H9 (cell line): ENCODE data around the gene GAREM2. TPM values are rescaled to one million over a fixed set of nuclear protein-coding genes. Genes with fewer than 3 reads are reported as not detected.

Source experiments
- DNase-seq: peaks from one replicate; pipeline ENCODE4 v3.0.0-alpha.2; 2017
- H2AFZ ChIP-seq: one replicate; pipeline ENCODE4 v1.6.1; 2013; ENCODE audit warnings: mild to moderate bottlenecking, low read length, control low read depth, moderate library complexity
- H2AK5ac ChIP-seq: 2 replicates; pipeline ENCODE4 v1.6.1; 2013; ENCODE audit warnings: low read length, control low read depth, mixed read lengths; ENCODE audit not compliant: insufficient read length
- H2BK120ac ChIP-seq: one replicate; pipeline ENCODE4 v1.6.1; 2013; ENCODE audit warnings: low read depth, mild to moderate bottlenecking, low read length, control low read depth, inconsistent platforms; ENCODE audit not compliant: poor library complexity, severe bottlenecking
- H2BK12ac ChIP-seq: 2 replicates; pipeline ENCODE4 v1.6.1; 2013; ENCODE audit warnings: low read length, control low read depth, mixed read lengths, low read depth; ENCODE audit not compliant: insufficient read length
- H2BK15ac ChIP-seq: 2 replicates; pipeline ENCODE4 v1.6.1; 2013; ENCODE audit warnings: low read depth, low read length, control low read depth
- H2BK20ac ChIP-seq: one replicate; pipeline ENCODE4 v1.6.1; 2013; ENCODE audit warnings: low read depth, mild to moderate bottlenecking, low read length, control low read depth, inconsistent platforms; ENCODE audit not compliant: poor library complexity, severe bottlenecking
- H2BK5ac ChIP-seq: 2 replicates; pipeline ENCODE4 v1.6.1; 2013; ENCODE audit warnings: low read length, control low read depth, mixed read lengths; ENCODE audit not compliant: insufficient read length
- H3K14ac ChIP-seq: 2 replicates; pipeline ENCODE4 v1.6.1; 2013; ENCODE audit warnings: low read length, control low read depth; ENCODE audit not compliant: insufficient read depth
- H3K18ac ChIP-seq: 2 replicates; pipeline ENCODE4 v1.6.1; 2013; ENCODE audit warnings: low read depth, mild to moderate bottlenecking, mixed read lengths, low read length, control low read depth; ENCODE audit not compliant: insufficient read length
- H3K23ac ChIP-seq: 2 replicates; pipeline ENCODE4 v1.6.1; 2013; ENCODE audit warnings: low read length, control low read depth, mixed read lengths, low read depth; ENCODE audit not compliant: insufficient read length
- H3K23me2 ChIP-seq: 2 replicates; pipeline ENCODE4 v1.6.1; 2013; ENCODE audit warnings: low read depth, mild to moderate bottlenecking, mixed read lengths, low read length, control low read depth; ENCODE audit not compliant: insufficient read length, poor library complexity, severe bottlenecking
- H3K27ac ChIP-seq: 2 replicates; pipeline ENCODE4 v1.5.1; 2013; ENCODE audit warnings: low read length, control low read depth, mixed read lengths, low read depth; ENCODE audit not compliant: insufficient read length
- H3K27me3 ChIP-seq: 2 replicates; pipeline ENCODE4 v1.6.1; 2013; ENCODE audit warnings: low read length, control low read depth, inconsistent platforms; ENCODE audit not compliant: insufficient read depth
- H3K4ac ChIP-seq: 2 replicates; pipeline ENCODE4 v1.6.1; 2013; ENCODE audit warnings: low read depth, mild to moderate bottlenecking, control low read depth, inconsistent platforms, low read length, moderate library complexity
- H3K4me1 ChIP-seq: 2 replicates; pipeline ENCODE4 v1.6.1; 2013; ENCODE audit warnings: low read length, control low read depth, inconsistent platforms; ENCODE audit not compliant: insufficient read depth
- H3K4me2 ChIP-seq: 2 replicates; pipeline ENCODE4 v1.6.1; 2013; ENCODE audit warnings: low read length, control low read depth, mixed read lengths; ENCODE audit not compliant: insufficient read length, insufficient read depth
- H3K56ac ChIP-seq: 2 replicates; pipeline ENCODE4 v1.6.1; 2013; ENCODE audit warnings: low read depth, mild to moderate bottlenecking, mixed read lengths, low read length, control low read depth; ENCODE audit not compliant: insufficient read length
- H3K79me1 ChIP-seq: 2 replicates; pipeline ENCODE4 v1.6.1; 2013; ENCODE audit warnings: low read depth, mild to moderate bottlenecking, moderate library complexity, low read length, control low read depth, inconsistent platforms; ENCODE audit not compliant: insufficient read depth, poor library complexity, severe bottlenecking
- H3K79me2 ChIP-seq: 2 replicates; pipeline ENCODE4 v1.6.1; 2013; ENCODE audit warnings: low read length, control low read depth, inconsistent platforms; ENCODE audit not compliant: insufficient read depth
- H3K9ac ChIP-seq: 2 replicates; pipeline ENCODE4 v1.6.1; 2013; ENCODE audit warnings: low read length, control low read depth, mixed read lengths; ENCODE audit not compliant: insufficient read length; ENCODE audit errors: extremely low read depth
- H3K9me3 ChIP-seq: one replicate; pipeline ENCODE4 v1.6.1; 2013; ENCODE audit warnings: low read depth, low read length, inconsistent platforms; ENCODE audit not compliant: control insufficient read depth
- H3T11ph ChIP-seq: one replicate; pipeline ENCODE4 v1.6.1; 2013; ENCODE audit warnings: mild to moderate bottlenecking, low read length, control low read depth, inconsistent platforms
- H4K20me1 ChIP-seq: one replicate; pipeline ENCODE4 v1.6.1; 2013; ENCODE audit not compliant: control insufficient read depth, insufficient read length, insufficient read depth
- H4K5ac ChIP-seq: 2 replicates; pipeline ENCODE4 v1.6.1; 2013; ENCODE audit warnings: low read depth, mild to moderate bottlenecking, mixed read lengths, low read length, control low read depth; ENCODE audit not compliant: insufficient read length
- H4K8ac ChIP-seq: replicated peaks from 2 replicates; pipeline ENCODE4 v1.6.1; 2013; ENCODE audit warnings: low read length, control low read depth, mixed read lengths, low read depth; ENCODE audit not compliant: insufficient read length
- H4K91ac ChIP-seq: 2 replicates; pipeline ENCODE4 v1.6.1; 2013; ENCODE audit warnings: low read depth, mild to moderate bottlenecking, moderate library complexity, mixed read lengths, low read length, control low read depth; ENCODE audit not compliant: insufficient read length
- H3K27ac Mint-ChIP-seq, 3 experiments: 2 replicates in 2 of 3; 3 replicates in 1 of 3; pipeline ENCODE4 v1.8.0; 2020 to 2021; ENCODE audit warnings: mixed read lengths in 3 of 3, mild to moderate bottlenecking in 1 of 3, moderate library complexity in 1 of 3
- H3K27me3 Mint-ChIP-seq: 2 replicates; pipeline ENCODE4 v1.8.0; 2021; ENCODE audit warnings: low read depth, mild to moderate bottlenecking, moderate library complexity, mixed read lengths
- H3K36me3 Mint-ChIP-seq, 3 experiments: 2 replicates in 2 of 3; 3 replicates in 1 of 3; pipeline ENCODE4 v1.8.0; 2020 to 2021; ENCODE audit warnings: low read depth in 3 of 3, mixed read lengths in 3 of 3; ENCODE audit not compliant: insufficient read depth in 1 of 3
- H3K4me1 Mint-ChIP-seq, 2 experiments: 2 replicates each; pipeline ENCODE4 v1.8.0; 2020; ENCODE audit warnings: mixed read lengths in 2 of 2
- H3K4me3 Mint-ChIP-seq, 2 experiments: 2 replicates in 1 of 2; 3 replicates in 1 of 2; pipeline ENCODE4 v1.8.0; 2020 to 2021; ENCODE audit warnings: mild to moderate bottlenecking in 2 of 2, mixed read lengths in 2 of 2, moderate library complexity in 1 of 2
- H3K9me3 Mint-ChIP-seq, 2 experiments: 2 replicates in 1 of 2; 3 replicates in 1 of 2; pipeline ENCODE4 v1.8.0; 2020; ENCODE audit warnings: mild to moderate bottlenecking in 2 of 2, mixed read lengths in 2 of 2, moderate library complexity in 1 of 2
- CTCF ChIP-seq: fragments of 200-600 bp; sonication (generic); conservative IDR thresholded peaks from 3 replicates; pipeline ENCODE4 v1.8.0; 2021; ENCODE audit warnings: antibody characterized with exemption, mild to moderate bottlenecking
- WGBS: extraction: QIAGEN DNeasy Blood & Tissue Kit; methylation state at CpG from one replicate; pipeline ENCODE4 v1.1.7; 2013; ENCODE audit warnings: missing lambda C conversion rate, low lambda C conversion rate, mixed read lengths; ENCODE audit not compliant: insufficient read length; ENCODE audit errors: extremely low coverage; 5-methylcytosine and 5-hydroxymethylcytosine counted together
- total RNA-seq: library from RNA; stranded (reverse); gene quantifications from 2 replicates; pipeline ENCODE4 v1.2.1, GENCODE V29; 2021

GAREM2 gene
- total RNA-seq, 1 experiment from 2014 or later = 14.4 TPM

- no peak for TF ChIP-seq CTCF
- Histone ChIP-seq H2BK120ac (no peak overlapping the region), H2BK12ac (no peak overlapping the region), H3K79me2 (no peaks in the 10 kb centered on the region), H2AFZ (no peak overlapping the region), H2BK20ac (no peak overlapping the region), H3K56ac (no peak overlapping the region), H2BK5ac (no peak overlapping the region), H4K91ac (no peak overlapping the region), H3T11ph (no peak overlapping the region), H3K9me3 (no peaks in the 10 kb centered on the region), H4K20me1 (no peaks in the 10 kb centered on the region), H3K79me1 (no peaks in the 10 kb centered on the region), H3K14ac (no peak overlapping the region), H3K4me2 (no peak overlapping the region), H2AK5ac (no peak overlapping the region), H4K8ac (no peak overlapping the region), H4K5ac (no peak overlapping the region), H2BK15ac (no peak overlapping the region), H3K23me2 (no peaks in the 10 kb centered on the region), H3K18ac (no peak overlapping the region), H3K23ac (no peak overlapping the region), H3K4me1 (no peaks in the 10 kb centered on the region), H3K27me3 (no peaks in the 10 kb centered on the region), H3K9ac (no peak overlapping the region), H3K4ac (no peak overlapping the region), H3K27ac (no peak overlapping the region)
- no peaks in the 10 kb centered on the region for H3K9me3 Mint-ChIP-seq
- peaks cover 7 to 62% (median 38%) of the 10 kb centered on the region in 3 experiments; a peak in 5 of 7 replicates for H3K36me3 Mint-ChIP-seq
- no peaks in the 10 kb centered on the region for H3K27me3 Mint-ChIP-seq
- no peak overlapping the region for H3K4me3 Mint-ChIP-seq
- H3K4me1 Mint-ChIP-seq = peaks cover 7 to 9% of the 10 kb centered on the region in 2 experiments
- no peak for DNase-seq
- H3K27ac Mint-ChIP-seq = peak overlapping the region in 2 of 3 experiments; percentile 50 to 51; a peak in 2 of 7 replicates
- WGBS = no CpG with 5 or more reads among the region's 7 CpGs
Observed at GRCh38 chr2:26203906-26204305, 31.0 kb downstream of the GAREM2 start.
